HG03378 (cell line): Measurements from ENCODE around the gene ST8SIA4.
A peak's percentile ranks its signal among the peaks of the same experiment; 100 is the strongest.
"Not testable (repeated sequence)": the region's sequence is repeated elsewhere in the genome, so short reads cannot be mapped to it uniquely, and the experiment has no call there.

Experiments
- ATAC-seq: cut with Tn5 transposase; IDR thresholded peaks from one replicate; pipeline ENCODE4 v1.9.1; 2021; ENCODE audit warnings: mild to moderate bottlenecking, moderate library complexity; ENCODE audit not compliant: unreplicated experiment

The ST8SIA4 gene

GRCh38 chr5:100789694-100790093 is 113.4 kb downstream of the ST8SIA4 start:
- no peak for ATAC-seq

- ATAC-seq: peak; percentile 45
These were observed 114.7 kb downstream of the ST8SIA4 start for GRCh38 chr5:100788417-100788816.

- peak; percentile 73 for ATAC-seq
These were observed 115.4 kb downstream of the ST8SIA4 start for GRCh38 chr5:100787648-100788047.

GRCh38 chr5:100785536-100785935 is 117.5 kb downstream of the ST8SIA4 start:
- not testable (repeated sequence) for ATAC-seq

GRCh38 chr5:100780376-100780870 is 122.7 kb downstream of the ST8SIA4 start:
- ATAC-seq: peak; percentile 75

- ATAC-seq: peak; percentile 24
These were observed 123.3 kb downstream of the ST8SIA4 start for GRCh38 chr5:100779669-100780375.

- ATAC-seq: peak; percentile 86
These were observed 125.3 kb downstream of the ST8SIA4 start for GRCh38 chr5:100777680-100778300.

GRCh38 chr5:100775533-100775855 is 127.6 kb downstream of the ST8SIA4 start:
- ATAC-seq: no peak

- no peak for ATAC-seq
These were observed 130.5 kb downstream of the ST8SIA4 start for GRCh38 chr5:100772548-100772947.

GRCh38 chr5:100772006-100772405 is 131.1 kb downstream of the ST8SIA4 start:
- no peak for ATAC-seq

- ATAC-seq: peak; percentile 62
These were observed 131.9 kb downstream of the ST8SIA4 start for GRCh38 chr5:100771181-100771580.

GRCh38 chr5:100768221-100768620 is 134.9 kb downstream of the ST8SIA4 start:
- no peak for ATAC-seq

GRCh38 chr5:100762995-100763394 is 140.1 kb downstream of the ST8SIA4 start:
- no peak for ATAC-seq

- ATAC-seq: no peak
These were observed 141.0 kb downstream of the ST8SIA4 start for GRCh38 chr5:100762108-100762507.

- ATAC-seq: no peak
These were observed 141.9 kb downstream of the ST8SIA4 start for GRCh38 chr5:100761192-100761591.

GRCh38 chr5:100760688-100761087 is 142.4 kb downstream of the ST8SIA4 start:
- no peak for ATAC-seq

GRCh38 chr5:100758780-100759179 is 144.3 kb downstream of the ST8SIA4 start:
- no peak for ATAC-seq

GRCh38 chr5:100758306-100758705 is 144.8 kb downstream of the ST8SIA4 start:
- no peak for ATAC-seq

- no peak for ATAC-seq
These were observed 145.5 kb downstream of the ST8SIA4 start for GRCh38 chr5:100757618-100758017.
